Central memory CD8-positive, alpha-beta T cell (primary cell): Measurements from ENCODE around the gene KCNMA1.
A peak's percentile ranks its signal among the peaks of the same experiment; 100 is the strongest.

Experiments used
- ATAC-seq: fragments of 150-1000 bp; cut with Tn5 transposase; replicated peaks from 2 replicates; pipeline ENCODE4 v1.10.0; 2022; ENCODE audit warnings: mild to moderate bottlenecking, moderate FRiP score, moderate number of reproducible peaks; ENCODE audit not compliant: poor library complexity, severe bottlenecking; ENCODE audit errors: extremely low read depth
- DNase-seq, 2 donors: peaks; one replicate each; pipeline ENCODE4 v3.0.0; 2021; ENCODE audit warnings: low spot score in 2 of 2
- H3K27ac Mint-ChIP-seq: one replicate; pipeline ENCODE4 v1.8.0; 2022; ENCODE audit warnings: low read depth, mild to moderate bottlenecking, moderate library complexity, mixed read lengths
- H3K27me3 Mint-ChIP-seq: one replicate; pipeline ENCODE4 v1.8.0; 2022; ENCODE audit warnings: mixed read lengths
- H3K36me3 Mint-ChIP-seq: one replicate; pipeline ENCODE4 v1.8.0; 2022; ENCODE audit warnings: mild to moderate bottlenecking, moderate library complexity, mixed read lengths; ENCODE audit not compliant: insufficient read depth
- H3K4me1 Mint-ChIP-seq: one replicate; pipeline ENCODE4 v1.8.0; 2022; ENCODE audit warnings: mixed read lengths
- H3K4me3 Mint-ChIP-seq: one replicate; pipeline ENCODE4 v1.8.0; 2022; ENCODE audit warnings: mild to moderate bottlenecking, moderate library complexity, mixed read lengths
- H3K9me3 Mint-ChIP-seq: one replicate; pipeline ENCODE4 v1.8.0; 2022; ENCODE audit warnings: mixed read lengths

KCNMA1 gene

GRCh38 chr10:77334501-77334900, 303.1 kb downstream of the KCNMA1 start:
- H3K36me3 Mint-ChIP-seq: no peaks in the 10 kb centered on the region

DNA sequence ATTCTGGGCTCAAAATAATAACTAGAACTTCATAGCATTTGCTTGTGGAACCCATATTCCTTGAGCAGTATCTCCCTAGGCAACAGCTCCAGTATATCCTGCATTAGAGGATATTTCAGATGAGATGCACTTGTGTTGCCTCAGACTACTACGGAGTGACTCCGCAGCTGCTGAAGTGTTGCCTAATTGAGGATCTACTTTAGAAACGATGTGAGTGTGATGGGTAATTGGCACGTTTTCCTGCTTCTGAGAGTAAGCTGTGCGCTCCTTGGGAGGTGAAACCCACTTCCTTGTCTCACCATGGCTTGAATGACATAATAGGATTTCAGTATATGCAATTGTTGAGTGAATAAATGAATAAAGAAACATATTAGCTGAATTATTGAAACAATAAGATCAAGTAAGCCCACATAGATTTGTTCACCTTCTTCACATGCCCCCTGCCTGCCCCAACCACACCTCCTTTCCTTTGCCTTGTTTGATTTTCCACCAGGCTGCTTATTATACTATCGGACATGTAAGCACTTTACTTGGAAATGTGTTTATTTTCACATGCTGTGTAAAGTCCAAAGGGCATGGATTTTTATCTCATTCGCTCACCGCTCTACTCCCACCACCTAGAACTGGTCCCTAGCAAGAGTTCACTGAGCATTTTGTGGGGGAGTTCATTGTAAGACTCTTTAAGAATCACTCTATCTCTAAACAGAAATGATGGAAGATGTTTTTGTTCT, 303.8 kb downstream of the KCNMA1 start:
- Mint-ChIP-seq H3K4me3 (no peak overlapping the region), H3K27ac (peak overlapping the region; percentile 70), H3K27me3 (peaks cover 8% of the 10 kb centered on the region), H3K36me3 (no peaks in the 10 kb centered on the region), H3K4me1 (no peaks in the 10 kb centered on the region), H3K9me3 (no peaks in the 10 kb centered on the region)
- no peak for ATAC-seq
- no peak for DNase-seq

More at GRCh38 chr10:77334501-77334900, 303.1 kb downstream of the KCNMA1 start:
- H3K27me3 Mint-ChIP-seq: peaks cover 8% of the 10 kb centered on the region
- H3K27ac Mint-ChIP-seq: no peak overlapping the region
- H3K9me3 Mint-ChIP-seq: no peaks in the 10 kb centered on the region
- no peak overlapping the region for H3K4me3 Mint-ChIP-seq
- no peaks in the 10 kb centered on the region for H3K4me1 Mint-ChIP-seq
- DNase-seq: no peak
- no peak for ATAC-seq

GRCh38 chr10:77332256-77332655, 305.4 kb downstream of the KCNMA1 start:
- Mint-ChIP-seq H3K4me1 (no peaks in the 10 kb centered on the region), H3K4me3 (no peak overlapping the region), H3K36me3 (no peaks in the 10 kb centered on the region), H3K9me3 (no peaks in the 10 kb centered on the region), H3K27me3 (peaks cover 8% of the 10 kb centered on the region), H3K27ac (no peak overlapping the region)
- ATAC-seq (no peak), DNase-seq (no peak)

- no peaks in the 10 kb centered on the region for H3K4me1 Mint-ChIP-seq
- no peak for ATAC-seq
- DNase-seq: no peak
Measured at GRCh38 chr10:77328272-77328816, 309.3 kb downstream of the KCNMA1 start.

DNA sequence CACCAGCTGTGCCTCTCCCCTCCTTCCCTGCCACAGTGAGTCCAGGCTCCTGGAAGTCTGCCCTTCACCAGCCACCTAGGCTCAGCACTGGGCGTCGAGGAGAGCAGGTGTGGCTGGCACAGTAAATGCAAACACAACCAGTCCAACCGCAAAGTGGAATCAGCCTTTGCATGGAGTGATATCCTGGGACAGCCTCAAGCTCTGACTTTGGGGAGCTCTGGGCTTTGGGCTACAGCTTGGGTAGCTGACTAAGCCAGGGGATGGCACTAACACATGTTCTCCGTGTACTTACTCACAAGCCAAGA, 312.4 kb downstream of the KCNMA1 start:
- H3K9me3 Mint-ChIP-seq: no peaks in the 10 kb centered on the region
- DNase-seq (no peak), ATAC-seq (no peak)
- H3K4me3 Mint-ChIP-seq: no peak overlapping the region
- no peaks in the 10 kb centered on the region for H3K4me1 Mint-ChIP-seq
- H3K27ac Mint-ChIP-seq: no peak overlapping the region
- H3K36me3 Mint-ChIP-seq: peaks cover 2% of the 10 kb centered on the region
- peaks cover 10% of the 10 kb centered on the region for H3K27me3 Mint-ChIP-seq

More at GRCh38 chr10:77328272-77328816, 309.3 kb downstream of the KCNMA1 start:
- peaks cover 1% of the 10 kb centered on the region for H3K36me3 Mint-ChIP-seq
- H3K27me3 Mint-ChIP-seq: peaks cover 8% of the 10 kb centered on the region
- H3K9me3 Mint-ChIP-seq: no peaks in the 10 kb centered on the region
- H3K4me3 Mint-ChIP-seq: no peak overlapping the region
- H3K27ac Mint-ChIP-seq: no peak overlapping the region

GRCh38 chr10:77321838-77322237, 315.8 kb downstream of the KCNMA1 start:
- Mint-ChIP-seq H3K9me3 (no peaks in the 10 kb centered on the region), H3K4me3 (no peak overlapping the region), H3K27ac (no peak overlapping the region), H3K36me3 (peaks cover 2% of the 10 kb centered on the region), H3K4me1 (no peaks in the 10 kb centered on the region), H3K27me3 (peaks cover 6% of the 10 kb centered on the region)
- ATAC-seq (no peak), DNase-seq (no peak)

DNA sequence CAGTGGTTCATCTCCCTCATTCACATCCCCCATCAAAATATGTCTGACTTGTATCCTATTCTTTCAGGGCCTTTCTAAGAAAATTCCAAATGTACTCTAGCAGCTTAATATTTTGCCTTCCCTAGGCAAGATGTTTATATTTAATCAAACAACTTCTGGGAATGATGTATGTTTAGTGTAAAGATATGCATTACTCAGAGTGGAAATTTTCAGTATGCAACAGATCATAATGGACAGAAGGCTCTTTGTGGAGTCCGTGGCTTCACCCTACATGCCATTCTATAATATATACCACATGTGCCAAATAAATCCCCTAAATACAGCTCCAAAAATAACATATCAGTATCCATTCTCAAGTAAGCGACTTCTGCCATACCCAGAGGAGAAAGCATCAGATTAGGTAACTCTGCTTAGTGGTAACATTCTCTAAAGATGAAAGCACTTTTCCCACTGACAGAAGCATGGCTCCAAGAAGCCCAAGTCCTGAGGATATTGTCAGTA, 316.6 kb downstream of the KCNMA1 start:
- ATAC-seq (no peak), DNase-seq (no peak)
- Mint-ChIP-seq H3K27me3 (peaks cover 6% of the 10 kb centered on the region), H3K27ac (no peak overlapping the region), H3K4me1 (no peaks in the 10 kb centered on the region), H3K36me3 (peaks cover 2% of the 10 kb centered on the region), H3K9me3 (no peaks in the 10 kb centered on the region), H3K4me3 (no peak overlapping the region)

GRCh38 chr10:77319557-77319956, 318.1 kb downstream of the KCNMA1 start:
- ATAC-seq (no peak), DNase-seq (no peak)

GRCh38 chr10:77318739-77319138, 318.9 kb downstream of the KCNMA1 start:
- Mint-ChIP-seq H3K27ac (no peak overlapping the region), H3K4me3 (no peak overlapping the region), H3K4me1 (no peaks in the 10 kb centered on the region), H3K9me3 (no peaks in the 10 kb centered on the region), H3K27me3 (peaks cover 6% of the 10 kb centered on the region), H3K36me3 (peaks cover 1% of the 10 kb centered on the region)
- no peak for DNase-seq
- no peak for ATAC-seq

More at GRCh38 chr10:77319557-77319956, 318.1 kb downstream of the KCNMA1 start:
- no peaks in the 10 kb centered on the region for H3K4me1 Mint-ChIP-seq
- peaks cover 1% of the 10 kb centered on the region for H3K36me3 Mint-ChIP-seq
- H3K27ac Mint-ChIP-seq: no peak overlapping the region
- no peak overlapping the region for H3K4me3 Mint-ChIP-seq
- H3K27me3 Mint-ChIP-seq: peaks cover 6% of the 10 kb centered on the region
- no peaks in the 10 kb centered on the region for H3K9me3 Mint-ChIP-seq

GRCh38 chr10:77317221-77317620, 320.4 kb downstream of the KCNMA1 start:
- no peak for DNase-seq
- H3K9me3 Mint-ChIP-seq: no peaks in the 10 kb centered on the region
- no peaks in the 10 kb centered on the region for H3K4me1 Mint-ChIP-seq
- ATAC-seq: no peak
- no peak overlapping the region for H3K4me3 Mint-ChIP-seq
- H3K27me3 Mint-ChIP-seq: peaks cover 6% of the 10 kb centered on the region
- peaks cover 1% of the 10 kb centered on the region for H3K36me3 Mint-ChIP-seq
- H3K27ac Mint-ChIP-seq: no peak overlapping the region

- no peaks in the 10 kb centered on the region for H3K36me3 Mint-ChIP-seq
- no peaks in the 10 kb centered on the region for H3K4me1 Mint-ChIP-seq
- no peaks in the 10 kb centered on the region for H3K9me3 Mint-ChIP-seq
- H3K27ac Mint-ChIP-seq: no peak overlapping the region
- no peak overlapping the region for H3K4me3 Mint-ChIP-seq
- no peaks in the 10 kb centered on the region for H3K27me3 Mint-ChIP-seq
- ATAC-seq: no peak
- DNase-seq: no peak
Measured at GRCh38 chr10:77315496-77316129, 322.0 kb downstream of the KCNMA1 start.

- no peaks in the 10 kb centered on the region for H3K9me3 Mint-ChIP-seq
- H3K4me3 Mint-ChIP-seq: no peak overlapping the region
- H3K27me3 Mint-ChIP-seq: peaks cover 10% of the 10 kb centered on the region
- H3K27ac Mint-ChIP-seq: no peak overlapping the region
- no peaks in the 10 kb centered on the region for H3K4me1 Mint-ChIP-seq
- H3K36me3 Mint-ChIP-seq: no peaks in the 10 kb centered on the region
- DNase-seq: no peak
- no peak for ATAC-seq
Measured at GRCh38 chr10:77313066-77313750, 324.4 kb downstream of the KCNMA1 start.
